ENCODE data around the gene UGT2B11.
"Not testable (repeated sequence)": the region's sequence is repeated elsewhere in the genome, so short reads cannot be mapped to it uniquely, and the experiment has no call there.

UGT2B11 gene

GRCh38 chr4:69210911-69211310, 3.6 kb downstream of the UGT2B11 start:
- no CpG with 5 or more reads among the region's 1 CpG for whole genome bisulfite sequencing, 2 experiments (ENCODE audit: insufficient coverage in 2 of 2)

GRCh38 chr4:69198506-69198905, 16.0 kb downstream of the UGT2B11 start:
- 83 to 89% methylated on average over 1 to 2 of the region's 4 CpGs for WGBS, 2 experiments (ENCODE audit: insufficient coverage in 2 of 2)
- not testable (repeated sequence) for H3K36me3 ChIP-seq (ENCODE audit: control insufficient read depth, insufficient read depth, low read length); H3K27ac ChIP-seq (ENCODE audit: low read depth, low read length, severe bottlenecking); H3K4me3 ChIP-seq (ENCODE audit: extremely low read depth, insufficient read depth, low read length, poor library complexity, severe bottlenecking); H3K9me3 ChIP-seq (ENCODE audit: control insufficient read depth, low read length); H3K4me1 ChIP-seq (ENCODE audit: control insufficient read depth, insufficient read depth, low read length, poor library complexity, severe bottlenecking)

More at GRCh38 chr4:69210911-69211310, 3.6 kb downstream of the UGT2B11 start:
- Histone ChIP-seq H3K9me3 (ENCODE audit: control insufficient read depth, low read length) (no peaks in the 10 kb centered on the region), H3K27ac (ENCODE audit: low read depth, low read length, severe bottlenecking) (no peak overlapping the region), H3K36me3 (ENCODE audit: control insufficient read depth, insufficient read depth, low read length) (no peaks in the 10 kb centered on the region), H3K4me3 (ENCODE audit: extremely low read depth, insufficient read depth, low read length, poor library complexity, severe bottlenecking) (no peak overlapping the region), H3K4me1 (ENCODE audit: control insufficient read depth, insufficient read depth, low read length, poor library complexity, severe bottlenecking) (no peaks in the 10 kb centered on the region)

GRCh38 chr4:69196209-69196965, 18.2 kb downstream of the UGT2B11 start:
- no peak overlapping the region for H3K27ac ChIP-seq (ENCODE audit: low read depth, low read length, severe bottlenecking)
- H3K4me1 ChIP-seq (ENCODE audit: control insufficient read depth, insufficient read depth, low read length, poor library complexity, severe bottlenecking), result no peaks in the 10 kb centered on the region
- H3K4me3 ChIP-seq (ENCODE audit: extremely low read depth, insufficient read depth, low read length, poor library complexity, severe bottlenecking), result no peak overlapping the region
- WGBS, 2 experiments (ENCODE audit: insufficient coverage in 2 of 2), result no CpG with 5 or more reads among the region's 3 CpGs
- no peaks in the 10 kb centered on the region for H3K36me3 ChIP-seq (ENCODE audit: control insufficient read depth, insufficient read depth, low read length)
- H3K9me3 ChIP-seq (ENCODE audit: control insufficient read depth, low read length), result peaks cover 4% of the 10 kb centered on the region

GRCh38 chr4:69194166-69194565, 20.4 kb downstream of the UGT2B11 start:
- Histone ChIP-seq H3K9me3 (ENCODE audit: control insufficient read depth, low read length) (peaks cover 4% of the 10 kb centered on the region), H3K4me3 (ENCODE audit: extremely low read depth, insufficient read depth, low read length, poor library complexity, severe bottlenecking) (no peak overlapping the region), H3K27ac (ENCODE audit: low read depth, low read length, severe bottlenecking) (no peak overlapping the region), H3K4me1 (ENCODE audit: control insufficient read depth, insufficient read depth, low read length, poor library complexity, severe bottlenecking) (no peaks in the 10 kb centered on the region), H3K36me3 (ENCODE audit: control insufficient read depth, insufficient read depth, low read length) (no peaks in the 10 kb centered on the region)
- 93 to 94% methylated on average over 2 to 3 of the region's 3 CpGs for WGBS, 2 experiments (ENCODE audit: insufficient coverage in 2 of 2)

- H3K4me1 ChIP-seq (ENCODE audit: control insufficient read depth, insufficient read depth, low read length, poor library complexity, severe bottlenecking); H3K36me3 ChIP-seq (ENCODE audit: control insufficient read depth, insufficient read depth, low read length); H3K27ac ChIP-seq (ENCODE audit: low read depth, low read length, severe bottlenecking); H3K9me3 ChIP-seq (ENCODE audit: control insufficient read depth, low read length); H3K4me3 ChIP-seq (ENCODE audit: extremely low read depth, insufficient read depth, low read length, poor library complexity, severe bottlenecking): not testable (repeated sequence)
- 100% methylated on average over 2 of the region's 3 CpGs for WGBS, 2 experiments (ENCODE audit: insufficient coverage in 2 of 2)
Observed at GRCh38 chr4:69191905-69192304, 22.6 kb downstream of the UGT2B11 start.

- H3K9me3 ChIP-seq (ENCODE audit: control insufficient read depth, low read length); H3K36me3 ChIP-seq (ENCODE audit: control insufficient read depth, insufficient read depth, low read length); H3K4me3 ChIP-seq (ENCODE audit: extremely low read depth, insufficient read depth, low read length, poor library complexity, severe bottlenecking); H3K27ac ChIP-seq (ENCODE audit: low read depth, low read length, severe bottlenecking); H3K4me1 ChIP-seq (ENCODE audit: control insufficient read depth, insufficient read depth, low read length, poor library complexity, severe bottlenecking): not testable (repeated sequence)
- WGBS, 2 experiments (ENCODE audit: insufficient coverage in 2 of 2), result 25% methylated on average over 1 of the region's 1 CpG; no CpG with 5 or more reads in 1 of the 2 experiments
Observed at GRCh38 chr4:69190621-69191020, 23.9 kb downstream of the UGT2B11 start.

GRCh38 chr4:69181519-69182169, 32.9 kb downstream of the UGT2B11 start:
- H3K4me3 ChIP-seq (ENCODE audit: extremely low read depth, insufficient read depth, low read length, poor library complexity, severe bottlenecking); H3K36me3 ChIP-seq (ENCODE audit: control insufficient read depth, insufficient read depth, low read length); H3K4me1 ChIP-seq (ENCODE audit: control insufficient read depth, insufficient read depth, low read length, poor library complexity, severe bottlenecking); H3K27ac ChIP-seq (ENCODE audit: low read depth, low read length, severe bottlenecking); H3K9me3 ChIP-seq (ENCODE audit: control insufficient read depth, low read length): not testable (repeated sequence)
- 100% methylated on average over 2 of the region's 6 CpGs for WGBS, 2 experiments (ENCODE audit: insufficient coverage in 2 of 2)

- no CpG with 5 or more reads among the region's 1 CpG for WGBS, 2 experiments (ENCODE audit: insufficient coverage in 2 of 2)
Observed at GRCh38 chr4:69179817-69180216, 34.7 kb downstream of the UGT2B11 start.

GRCh38 chr4:69178751-69179205, 35.8 kb downstream of the UGT2B11 start:
- peak overlapping the region; percentile 16 for H3K27ac ChIP-seq (ENCODE audit: low read depth, low read length, severe bottlenecking)
- not testable (repeated sequence) for H3K4me3 ChIP-seq (ENCODE audit: extremely low read depth, insufficient read depth, low read length, poor library complexity, severe bottlenecking); H3K36me3 ChIP-seq (ENCODE audit: control insufficient read depth, insufficient read depth, low read length); H3K9me3 ChIP-seq (ENCODE audit: control insufficient read depth, low read length); H3K4me1 ChIP-seq (ENCODE audit: control insufficient read depth, insufficient read depth, low read length, poor library complexity, severe bottlenecking)
- 80 to 95% methylated on average over 1 to 2 of the region's 6 CpGs for WGBS, 2 experiments (ENCODE audit: insufficient coverage in 2 of 2)

More at GRCh38 chr4:69179817-69180216, 34.7 kb downstream of the UGT2B11 start:
- not testable (repeated sequence) for H3K9me3 ChIP-seq (ENCODE audit: control insufficient read depth, low read length); H3K36me3 ChIP-seq (ENCODE audit: control insufficient read depth, insufficient read depth, low read length); H3K4me1 ChIP-seq (ENCODE audit: control insufficient read depth, insufficient read depth, low read length, poor library complexity, severe bottlenecking); H3K4me3 ChIP-seq (ENCODE audit: extremely low read depth, insufficient read depth, low read length, poor library complexity, severe bottlenecking); H3K27ac ChIP-seq (ENCODE audit: low read depth, low read length, severe bottlenecking)

- H3K36me3 ChIP-seq (ENCODE audit: control insufficient read depth, insufficient read depth, low read length); H3K4me3 ChIP-seq (ENCODE audit: extremely low read depth, insufficient read depth, low read length, poor library complexity, severe bottlenecking); H3K4me1 ChIP-seq (ENCODE audit: control insufficient read depth, insufficient read depth, low read length, poor library complexity, severe bottlenecking); H3K27ac ChIP-seq (ENCODE audit: low read depth, low read length, severe bottlenecking); H3K9me3 ChIP-seq (ENCODE audit: control insufficient read depth, low read length): not testable (repeated sequence)
- no CpG with 5 or more reads among the region's 2 CpGs for WGBS, 2 experiments (ENCODE audit: insufficient coverage in 2 of 2)
Observed at GRCh38 chr4:69170233-69171134, 44.1 kb downstream of the UGT2B11 start.

Measured in mesodermal cell (in vitro differentiated cells).